Measurements from ENCODE around the gene TAF11L7. TPM values are rescaled to one million over a fixed set of nuclear protein-coding genes. Genes with fewer than 3 reads are reported as not detected.

The TAF11L7 gene
- not detected in 5 replicates for total RNA-seq (2022; extraction: Qiagen RNA extraction; ENCODE audit: low read depth)

DNA sequence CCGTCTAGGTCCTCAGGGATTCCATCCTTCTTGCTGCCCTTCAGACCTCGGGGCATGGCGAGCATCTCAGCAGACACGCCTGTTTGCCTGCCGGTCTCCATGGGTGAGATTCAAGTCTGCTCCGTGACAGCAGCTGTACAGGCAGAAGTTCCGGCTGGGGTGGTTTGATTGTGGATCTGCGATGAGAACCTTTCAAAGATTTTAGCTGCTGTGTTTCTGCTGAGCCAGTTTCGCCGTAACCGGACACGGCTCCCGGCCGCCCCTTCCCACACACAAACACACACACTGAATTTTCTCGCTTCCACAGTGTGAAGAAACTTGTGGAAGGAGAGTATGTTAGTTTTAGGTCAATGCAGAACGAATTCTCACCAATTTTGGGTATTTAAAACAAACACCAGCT lies at the start of gene TAF11L7:
Gene TAF11L7, minus strand, starts transcription at position 101 of the 400 bp plus-strand sequence.

DNA sequence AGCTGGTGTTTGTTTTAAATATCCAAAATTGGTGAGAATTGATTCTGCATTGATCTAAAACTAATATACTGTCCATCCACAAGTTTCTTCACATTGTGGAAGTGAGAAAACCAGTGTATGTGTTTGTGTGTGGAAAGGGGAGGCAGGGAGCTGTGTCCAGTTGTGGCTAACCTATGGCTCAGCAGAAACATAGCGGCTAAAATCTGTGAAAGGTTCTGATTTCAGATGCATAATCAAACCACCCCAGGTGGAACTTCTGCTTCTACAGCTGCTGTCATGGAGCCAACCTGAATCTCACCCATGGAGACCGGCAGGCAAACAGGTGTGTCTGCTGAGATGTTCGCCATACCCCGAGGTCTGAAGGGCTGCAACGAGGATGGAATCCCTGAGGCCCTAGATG lies 48.6 kb upstream of the TAF11L7 start, which contains the start of gene TAF11L14:
Gene TAF11L14, plus strand, starts transcription at position 301 of the 400 bp plus-strand sequence.

DNA sequence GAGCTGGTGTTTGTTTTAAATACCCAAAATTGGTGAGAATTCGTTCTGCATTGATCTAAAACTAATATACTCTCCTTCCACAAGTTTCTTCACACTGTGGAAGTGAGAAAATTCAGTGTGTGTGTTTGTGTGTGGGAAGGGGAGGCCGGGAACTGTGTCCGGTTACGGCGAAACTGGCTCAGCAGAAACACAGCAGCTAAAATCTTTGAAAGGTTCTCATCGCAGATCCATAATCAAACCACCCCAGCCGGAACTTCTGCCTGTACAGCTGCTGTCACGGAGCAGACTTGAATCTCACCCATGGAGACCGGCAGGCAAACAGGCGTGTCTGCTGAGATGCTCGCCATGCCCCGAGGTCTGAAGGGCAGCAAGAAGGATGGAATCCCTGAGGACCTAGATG lies 46.2 kb upstream of the TAF11L7 start, which contains the start of gene TAF11L13:
Gene TAF11L13, plus strand, starts transcription at position 301 of the 400 bp plus-strand sequence.

DNA sequence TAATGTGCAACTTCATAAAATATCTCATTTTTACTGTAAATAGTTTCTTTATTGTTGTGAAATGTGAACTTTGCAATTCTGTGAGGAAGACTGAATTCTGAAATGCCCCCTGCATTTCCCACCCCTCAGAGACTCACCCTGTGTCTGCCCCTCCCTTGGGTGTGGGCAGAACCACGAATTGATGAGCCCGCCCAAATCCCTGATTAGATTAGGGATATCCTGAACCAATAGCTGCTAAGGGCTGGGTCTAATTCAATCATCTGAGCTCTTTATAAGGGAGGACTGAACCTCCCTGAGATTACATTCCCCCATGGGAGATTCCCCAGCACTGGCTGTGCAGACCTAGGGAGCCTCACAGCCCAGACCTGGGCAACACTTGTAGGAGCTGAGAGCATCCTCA lies 24.5 kb upstream of the TAF11L7 start, which contains the start of gene TAF11L12:
Gene TAF11L12, plus strand, starts transcription at position 301 of the 400 bp plus-strand sequence.

DNA sequence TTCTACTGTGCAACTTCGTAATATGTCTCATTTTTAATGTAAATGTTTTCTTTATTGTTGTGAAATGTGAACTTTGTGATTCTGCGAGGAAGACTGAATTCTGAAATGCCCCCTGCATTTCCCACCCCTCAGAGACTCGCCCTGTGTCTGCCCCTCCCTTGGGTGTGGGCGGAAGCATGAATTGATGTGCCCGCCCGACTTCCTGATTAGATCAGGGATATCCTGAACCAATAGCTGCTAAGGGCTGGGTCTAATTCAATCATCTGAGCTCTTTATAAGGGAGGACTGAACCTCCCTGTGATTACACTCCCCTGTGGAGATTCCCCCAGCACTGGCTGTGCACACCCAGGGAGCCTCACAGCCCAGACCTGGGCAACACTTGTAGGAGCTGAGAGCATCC lies 18.3 kb upstream of the TAF11L7 start, which contains the start of gene TAF11L11:
Gene TAF11L11, plus strand, starts transcription at position 304 of the 400 bp plus-strand sequence.

DNA sequence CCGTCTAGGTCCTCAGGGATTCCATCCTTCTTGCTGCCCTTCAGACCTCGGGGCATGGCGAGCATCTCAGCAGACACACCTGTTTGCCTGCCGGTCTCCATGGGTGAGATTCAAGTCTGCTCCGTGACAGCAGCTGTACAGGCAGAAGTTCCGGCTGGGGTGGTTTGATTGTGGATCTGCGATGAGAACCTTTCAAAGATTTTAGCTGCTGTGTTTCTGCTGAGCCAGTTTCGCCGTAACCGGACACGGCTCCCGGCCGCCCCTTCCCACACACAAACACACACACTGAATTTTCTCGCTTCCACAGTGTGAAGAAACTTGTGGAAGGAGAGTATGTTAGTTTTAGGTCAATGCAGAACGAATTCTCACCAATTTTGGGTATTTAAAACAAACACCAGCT lies 12.2 kb upstream of the TAF11L7 start, which contains the start of gene TAF11L10:
Gene TAF11L10, minus strand, starts transcription at position 101 of the 400 bp plus-strand sequence.

DNA sequence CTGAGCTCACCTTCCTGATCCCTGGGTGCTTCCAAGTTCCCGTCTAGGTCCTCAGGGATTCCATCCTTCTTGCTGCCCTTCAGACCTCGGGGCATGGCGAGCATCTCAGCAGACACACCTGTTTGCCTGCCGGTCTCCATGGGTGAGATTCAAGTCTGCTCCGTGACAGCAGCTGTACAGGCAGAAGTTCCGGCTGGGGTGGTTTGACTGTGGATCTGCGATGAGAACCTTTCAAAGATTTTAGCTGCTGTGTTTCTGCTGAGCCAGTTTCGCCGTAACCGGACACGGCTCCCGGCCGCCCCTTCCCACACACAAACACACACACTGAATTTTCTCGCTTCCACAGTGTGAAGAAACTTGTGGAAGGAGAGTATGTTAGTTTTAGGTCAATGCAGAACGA lies 8.7 kb upstream of the TAF11L7 start, which contains the start of gene TAF11L9:
Gene TAF11L9, minus strand, starts transcription at position 140 of the 400 bp plus-strand sequence.

DNA sequence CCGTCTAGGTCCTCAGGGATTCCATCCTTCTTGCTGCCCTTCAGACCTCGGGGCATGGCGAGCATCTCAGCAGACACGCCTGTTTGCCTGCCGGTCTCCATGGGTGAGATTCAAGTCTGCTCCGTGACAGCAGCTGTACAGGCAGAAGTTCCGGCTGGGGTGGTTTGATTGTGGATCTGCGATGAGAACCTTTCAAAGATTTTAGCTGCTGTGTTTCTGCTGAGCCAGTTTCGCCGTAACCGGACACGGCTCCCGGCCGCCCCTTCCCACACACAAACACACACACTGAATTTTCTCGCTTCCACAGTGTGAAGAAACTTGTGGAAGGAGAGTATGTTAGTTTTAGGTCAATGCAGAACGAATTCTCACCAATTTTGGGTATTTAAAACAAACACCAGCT lies 5.3 kb upstream of the TAF11L7 start, which contains the start of gene TAF11L8:
Gene TAF11L8, minus strand, starts transcription at position 101 of the 400 bp plus-strand sequence.

Other genes starting within 250 kb of the TAF11L7 start
- not detected in 5 replicates for gene TAF11L2, start 87.5 kb downstream of the TAF11L7 start, total RNA-seq (2022; extraction: Qiagen RNA extraction; ENCODE audit: low read depth)
- gene TAF11L3, start 67.4 kb downstream of the TAF11L7 start, total RNA-seq (2022; extraction: Qiagen RNA extraction; ENCODE audit: low read depth), result not detected in 5 replicates
- gene TAF11L4, start 64.0 kb downstream of the TAF11L7 start, total RNA-seq (2022; extraction: Qiagen RNA extraction; ENCODE audit: low read depth), result not detected in 5 replicates
- gene TAF11L5, start 60.5 kb downstream of the TAF11L7 start, total RNA-seq (2022; extraction: Qiagen RNA extraction; ENCODE audit: low read depth), result not detected in 5 replicates
- not detected in 5 replicates for gene TAF11L6, start 57.1 kb downstream of the TAF11L7 start, total RNA-seq (2022; extraction: Qiagen RNA extraction; ENCODE audit: low read depth)
- gene TAF11L8, start 5.2 kb upstream of the TAF11L7 start, total RNA-seq (2022; extraction: Qiagen RNA extraction; ENCODE audit: low read depth), result not detected in 5 replicates
- gene TAF11L9, start 8.6 kb upstream of the TAF11L7 start, total RNA-seq (2022; extraction: Qiagen RNA extraction; ENCODE audit: low read depth), result not detected in 5 replicates
- gene TAF11L10, start 12.1 kb upstream of the TAF11L7 start, total RNA-seq (2022; extraction: Qiagen RNA extraction; ENCODE audit: low read depth), result not detected in 5 replicates
- 0.21 to 0.38 TPM (median 0.25 TPM) in 4 of 5 replicates, not detected in the other for gene TAF11L11, start 18.4 kb upstream of the TAF11L7 start, total RNA-seq (2022; extraction: Qiagen RNA extraction; ENCODE audit: low read depth)
- 0.14 to 0.18 TPM in 2 of 5 replicates, not detected in the others for gene TAF11L12, start 24.6 kb upstream of the TAF11L7 start, total RNA-seq (2022; extraction: Qiagen RNA extraction; ENCODE audit: low read depth)
- gene TAF11L13, start 46.3 kb upstream of the TAF11L7 start, total RNA-seq (2022; extraction: Qiagen RNA extraction; ENCODE audit: low read depth), result not detected in 5 replicates
- gene TAF11L14, start 48.7 kb upstream of the TAF11L7 start, total RNA-seq (2022; extraction: Qiagen RNA extraction; ENCODE audit: low read depth), result not detected in 5 replicates